ENCODE results near the gene RTN3. TPM values are rescaled to one million over a fixed set of nuclear protein-coding genes. Genes with fewer than 3 reads are reported as not detected.
A peak's percentile ranks its signal among the peaks of the same experiment; 100 is the strongest.

RTN3 gene
- total and polyA plus RNA-seq, 9 of the 15 experiments (the other 6 are each of a cell fraction or from before 2014, with no cell fraction given), result 41.6 to 169 (median 93.5) TPM

- TF ChIP-seq SMARCB1 (IDR thresholded peaks at IDR 0.05; ENCODE audit: insufficient read length, low read depth) (no peak), TEAD4 (IDR thresholded peaks at IDR 0.05; ENCODE audit: low read length) (peak; percentile 56; the same call in 1 of the 2 replicates), TEAD4 (CRISPR knock-in tag; IDR thresholded peaks at IDR 0.05; ENCODE audit: borderline replicate concordance) (no peak), DPF2 (IDR thresholded peaks at IDR 0.05) (no peak; the same call in 1 of the 2 replicates), ARID3A (IDR thresholded peaks at IDR 0.05; ENCODE audit: borderline replicate concordance, low read depth, low read length) (peak; percentile 55; the same call in 1 of the 2 replicates), ZNF197 (CRISPR knock-in tag; IDR thresholded peaks at IDR 0.05; ENCODE audit: low read depth) (no peak), FOXA1 (IDR thresholded peaks at IDR 0.05; ENCODE audit: borderline replicate concordance) (no peak), ARNT (IDR thresholded peaks at IDR 0.05) (0 out of 4 replicates have a peak, but pooled peaks of 1 of the 2 experiments have one; percentile 18), ZBTB26 (CRISPR knock-in tag; IDR thresholded peaks at IDR 0.05) (no peak), BDP1 (IDR thresholded peaks at IDR 0.05; ENCODE audit: insufficient read depth, insufficient read length) (no peak), CBX1 (IDR thresholded peaks at IDR 0.05; ENCODE audit: low read depth) (no peak), REST (IDR thresholded peaks at IDR 0.05; ENCODE audit: borderline replicate concordance) (peak; percentile 57; the same call in 1 of the 2 replicates), REST (CRISPR knock-in tag; IDR thresholded peaks at IDR 0.05; ENCODE audit: low read depth) (0 out of 2 replicates have a peak, but pooled peaks have one; percentile 49), FOXO4 (CRISPR knock-in tag; IDR thresholded peaks at IDR 0.05) (no peak), ATF7 (IDR thresholded peaks at IDR 0.05) (peak; percentile 36; the same call in 1 of the 2 replicates), MYNN (IDR thresholded peaks at IDR 0.05) (peak; percentile 68), MYNN (CRISPR knock-in tag; IDR thresholded peaks at IDR 0.05) (no peak)
These were observed 29.3 kb downstream of the RTN3 start (continued) for GRCh38 chr11:63710476-63711217.

All from K562 (cell line).